B cell (primary cell): Measurements from ENCODE around the gene ORMDL3. TPM values are rescaled to one million over a fixed set of nuclear protein-coding genes. Genes with fewer than 3 reads are reported as not detected.
"Not testable (repeated sequence)": the region's sequence is repeated elsewhere in the genome, so short reads cannot be mapped to it uniquely, and the experiment has no call there.

Experiments
- ATAC-seq: fragments of 200-7000 bp; cut with Tn5 transposase; one replicate; pipeline ENCODE4 v1.10.0; 2021; ENCODE audit warnings: low read depth, mild to moderate bottlenecking, moderate number of reproducible peaks, moderate library complexity
- CTCF ChIA-PET: fragments of 350-600 bp; sonication (Branson Sonifier 250); formaldehyde crosslinking; loops from one replicate; lab custom pipeline; 2021; ENCODE audit warnings: antibody characterized with exemption, inconsistent platforms; lab: Charles Lee
- POLR2A ChIA-PET: fragments of 350-600 bp; sonication (Branson Sonifier 250); formaldehyde crosslinking; loops from one replicate; lab custom pipeline; 2021; ENCODE audit warnings: antibody characterized with exemption; lab: Charles Lee
- DNase-seq: peaks from one replicate; pipeline ENCODE4 v3.0.0; 2013
- H2AFZ ChIP-seq: 2 replicates; pipeline ENCODE4 v1.6.1; 2012; ENCODE audit warnings: mild to moderate bottlenecking, low read depth, low read length; ENCODE audit not compliant: insufficient read depth, poor library complexity, severe bottlenecking
- H3K27ac ChIP-seq, 2 donors: 1 replicate in 1 of 2; 2 replicates in 1 of 2; pipeline ENCODE4 v1.5.1; 2012 to 2013; ENCODE audit warnings: low read length in 2 of 2, mild to moderate bottlenecking in 2 of 2, moderate library complexity in 1 of 2
- H3K27me3 ChIP-seq, 4 experiments: fragments of 200-600 bp in 1 of 4; sonication (generic) in 1 of 4; replicated peaks in 1 of 4; 1 replicate in 2 of 4; 2 replicates in 2 of 4; pipeline versions ENCODE4 v1.6.1 to v1.7.0; 2013 to 2016; ENCODE audit warnings: low read length in 3 of 4, mild to moderate bottlenecking in 2 of 4, mixed read lengths in 1 of 4, moderate library complexity in 1 of 4; ENCODE audit not compliant: insufficient read depth in 4 of 4, control insufficient read depth in 3 of 4; ENCODE audit errors: control extremely low read depth in 1 of 4
- H3K36me3 ChIP-seq, 2 experiments: replicated peaks in 1 of 2; 1 replicate in 1 of 2; 2 replicates in 1 of 2; pipeline versions ENCODE4 v1.6.1 to v1.7.1; 2013; ENCODE audit warnings: low read length in 1 of 2; ENCODE audit not compliant: insufficient read depth in 2 of 2, control insufficient read depth in 1 of 2; ENCODE audit errors: control extremely low read depth in 1 of 2, extremely low read depth in 1 of 2
- H3K4me1 ChIP-seq, 2 donors: fragments of 200-600 bp in 1 of 2; sonication (generic) in 1 of 2; 1 replicate in 1 of 2; 2 replicates in 1 of 2; pipeline versions ENCODE4 v1.5.1 to v1.6.1; 2013 to 2017; ENCODE audit warnings: low read length in 2 of 2; ENCODE audit not compliant: control insufficient read depth in 2 of 2, insufficient read depth in 2 of 2
- H3K4me2 ChIP-seq: replicated peaks from 2 replicates; pipeline ENCODE3; 2012; ENCODE audit warnings: mild to moderate bottlenecking, low read depth, low read length; ENCODE audit not compliant: poor library complexity, severe bottlenecking
- H3K4me3 ChIP-seq, 5 experiments: fragments of 200-600 bp in 1 of 5; sonication (generic) in 1 of 5; 1 replicate in 3 of 5; 2 replicates in 2 of 5; pipeline versions ENCODE4 v1.5.1 to v1.7.0; 2011 to 2016; ENCODE audit warnings: low read length in 4 of 5, mild to moderate bottlenecking in 4 of 5, low read depth in 2 of 5, control low read depth in 1 of 5, moderate library complexity in 1 of 5; ENCODE audit not compliant: insufficient read depth in 1 of 5; ENCODE audit errors: control extremely low read depth in 1 of 5, extremely low read depth in 1 of 5
- H3K79me2 ChIP-seq: fragments of 200-600 bp; sonication (generic); one replicate; pipeline ENCODE4 v1.6.0; 2016; ENCODE audit warnings: low read length; ENCODE audit not compliant: control insufficient read depth, insufficient read depth
- H3K9ac ChIP-seq: fragments of 200-600 bp; sonication (generic); 2 replicates; pipeline ENCODE4 v1.6.1; 2017; ENCODE audit warnings: mild to moderate bottlenecking, low read length, moderate library complexity
- H3K9me3 ChIP-seq, 3 donors: one replicate each; pipeline versions ENCODE4 v1.6.1 to v1.7.1; 2013; ENCODE audit warnings: low read length in 2 of 3; ENCODE audit not compliant: control insufficient read depth in 2 of 3, insufficient read depth in 1 of 3; ENCODE audit errors: control extremely low read depth in 1 of 3
- H4K20me1 ChIP-seq: 2 replicates; pipeline ENCODE4 v1.6.0; 2012; ENCODE audit warnings: mild to moderate bottlenecking, low read length; ENCODE audit not compliant: insufficient read depth, control insufficient read depth, poor library complexity, severe bottlenecking
- H3K27ac Mint-ChIP-seq: one replicate; pipeline ENCODE4 v1.8.0; 2021; ENCODE audit warnings: mixed read lengths
- H3K27me3 Mint-ChIP-seq: one replicate; pipeline ENCODE4 v1.8.0; 2021; ENCODE audit warnings: mixed read lengths
- H3K4me1 Mint-ChIP-seq: one replicate; pipeline ENCODE4 v1.8.0; 2021; ENCODE audit warnings: mixed read lengths
- H3K4me3 Mint-ChIP-seq: one replicate; pipeline ENCODE4 v1.8.0; 2021; ENCODE audit warnings: mixed read lengths
- H3K9me3 Mint-ChIP-seq: one replicate; pipeline ENCODE4 v1.8.0; 2022; ENCODE audit warnings: mixed read lengths; ENCODE audit not compliant: insufficient read depth
- CTCF ChIP-seq: fragments of 200-600 bp; IDR thresholded peaks from one replicate; pipeline ENCODE4 v1.8.0; 2022; ENCODE audit warnings: antibody characterized with exemption, mild to moderate bottlenecking
- EZH2 ChIP-seq: IDR thresholded peaks from 2 replicates; pipeline ENCODE4 v1.6.1; 2012; ENCODE audit warnings: borderline replicate concordance, low read depth, mild to moderate bottlenecking, moderate library complexity, low read length; ENCODE audit not compliant: insufficient read depth, poor library complexity, severe bottlenecking
- WGBS: methylation state at CpG from one replicate; pipeline ENCODE4 v1.1.5; 2013; ENCODE audit warnings: missing lambda C conversion rate; ENCODE audit not compliant: insufficient coverage; 5-methylcytosine and 5-hydroxymethylcytosine counted together
- intact Hi-C: fragments of 100-400 bp; cut with micrococcal nuclease; formaldehyde crosslinking; loops from one replicate; pipeline ENCODE4 v1.10.0; 2022
- polyA plus RNA-seq: library from polyadenylated mRNA; depleted of rRNA; stranded (reverse); fragments of >200 nt; gene quantifications from 2 replicates; pipeline ENCODE4 v1.2.3, GENCODE V29; 2012
- total RNA-seq, 2 donors: library from RNA; stranded (reverse); fragments of 120-200 nt in 1 of 2; gene quantifications; 1 replicate in 1 of 2; 2 replicates in 1 of 2; pipeline versions ENCODE4 v1.2.3 to v1.2.4, GENCODE V29; 2013 to 2022

Gene ORMDL3
- total and polyA plus RNA-seq, 2 donors (not counting 1 experiment from before 2014, with no cell fraction given) = 51.8 to 90.6 TPM

- ChIA-PET CTCF (interaction anchor here (1.6 kb wide), 1 partner anchor 11 kb away, joined by 3 read pairs; no protein-coding TSS in a partner anchor), POLR2A (no interaction called here)
- Histone ChIP-seq H3K9ac (no peak overlapping the region), H4K20me1 (no peaks in the 10 kb centered on the region), H3K36me3 (no peaks in the 10 kb centered on the region), H3K79me2 (no peaks in the 10 kb centered on the region), H2AFZ (peak overlapping the region; percentile 58), H3K27ac (peak overlapping the region in 1 of 2 donors; percentile 9), H3K4me2 (peak overlapping the region; percentile 11), H3K9me3 (no peaks in the 10 kb centered on the region), H3K4me1 (peaks cover 27 to 36% of the 10 kb centered on the region in 2 donors), H3K4me3 (no peak overlapping the region), H3K27me3 (no peaks in the 10 kb centered on the region)
- Mint-ChIP-seq H3K4me1 (peaks cover 34% of the 10 kb centered on the region), H3K4me3 (no peak overlapping the region), H3K9me3 (no peaks in the 10 kb centered on the region), H3K27ac (peak overlapping the region; percentile 50), H3K27me3 (no peaks in the 10 kb centered on the region)
- ATAC-seq (no peak), DNase-seq (no peak)
- intact Hi-C loops = no loop called here
- TF ChIP-seq CTCF (no peak), EZH2 (no peak)
- no CpG with 5 or more reads among the region's 2 CpGs for WGBS
These were observed 21.6 kb upstream of the ORMDL3 start for GRCh38 chr17:39949028-39949427.

GRCh38 chr17:39948489-39948828 lies 21.1 kb upstream of the ORMDL3 start:
- H3K79me2 ChIP-seq, intact Hi-C loops, H4K20me1 ChIP-seq, H3K27me3 ChIP-seq, ATAC-seq, H3K9me3 Mint-ChIP-seq, H3K9me3 ChIP-seq, DNase-seq, H3K4me3 ChIP-seq, H3K9ac ChIP-seq, POLR2A ChIA-PET, H3K27ac ChIP-seq, H3K36me3 ChIP-seq, H3K27me3 Mint-ChIP-seq: not testable (repeated sequence)
- peaks cover 30% of the 10 kb centered on the region for H3K4me1 Mint-ChIP-seq
- 0% methylated on average over 2 of the region's 5 CpGs for WGBS
- Histone ChIP-seq H3K4me2 (peak overlapping the region; percentile 11), H3K4me1 (peaks cover 28 to 35% of the 10 kb centered on the region in 2 donors), H2AFZ (peak overlapping the region; percentile 58)
- CTCF ChIA-PET = interaction anchor here (1.2 to 1.6 kb wide), 2 partner anchors 10 kb away, joined by 3 to 6 read pairs; no protein-coding TSS in a partner anchor
- H3K27ac Mint-ChIP-seq = peak overlapping the region; percentile 53
- peak overlapping the region; percentile 13 for H3K4me3 Mint-ChIP-seq
